GM18907 (cell line): ENCODE data around the gene HNRNPH1.
A peak's percentile ranks its signal among the peaks of the same experiment; 100 is the strongest.

Experiments
- ATAC-seq: cut with Tn5 transposase; IDR thresholded peaks from one replicate; pipeline ENCODE4 v1.9.1; 2021; ENCODE audit warnings: mild to moderate bottlenecking, moderate library complexity; ENCODE audit not compliant: unreplicated experiment

The HNRNPH1 gene

GRCh38 chr5:179623906-179624741 lies 653 bp upstream of the HNRNPH1 start:
- peak; percentile 18 for ATAC-seq

DNA sequence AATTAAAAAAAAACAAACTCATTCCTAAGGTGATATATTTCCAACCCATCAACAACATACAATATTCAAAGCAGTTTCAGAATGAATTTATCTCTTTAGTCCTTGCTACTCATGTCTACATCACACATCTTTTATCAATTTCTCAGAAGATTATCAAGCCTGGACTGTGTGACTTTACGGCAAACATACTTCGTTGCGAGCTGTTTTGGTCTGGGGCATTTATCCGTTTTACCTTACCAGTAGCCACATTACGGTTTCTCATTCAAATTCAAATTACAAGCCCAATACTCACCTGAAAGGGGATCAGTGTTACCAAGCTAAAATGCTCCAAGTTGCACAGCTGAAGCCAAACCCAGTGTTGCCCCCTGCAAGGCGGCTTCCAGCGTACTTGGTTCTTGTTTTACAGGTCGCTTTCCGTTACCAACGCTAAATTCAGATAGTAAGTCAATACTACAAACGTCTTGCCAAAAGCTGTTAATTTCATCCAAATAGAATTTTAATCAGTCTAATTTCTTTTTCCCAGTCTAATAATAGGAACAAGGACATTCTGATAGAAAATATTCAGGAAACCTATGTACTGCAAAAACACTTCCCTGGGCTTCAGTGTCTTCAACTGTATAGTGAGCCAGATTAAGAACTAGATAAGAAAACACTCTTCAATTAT lies 1.8 kb downstream of the HNRNPH1 start:
- ATAC-seq: no peak

GRCh38 chr5:179620703-179621350 lies 2.6 kb downstream of the HNRNPH1 start:
- no peak for ATAC-seq

- no peak for ATAC-seq
Measured at GRCh38 chr5:179620293-179620692, 3.2 kb downstream of the HNRNPH1 start.

DNA sequence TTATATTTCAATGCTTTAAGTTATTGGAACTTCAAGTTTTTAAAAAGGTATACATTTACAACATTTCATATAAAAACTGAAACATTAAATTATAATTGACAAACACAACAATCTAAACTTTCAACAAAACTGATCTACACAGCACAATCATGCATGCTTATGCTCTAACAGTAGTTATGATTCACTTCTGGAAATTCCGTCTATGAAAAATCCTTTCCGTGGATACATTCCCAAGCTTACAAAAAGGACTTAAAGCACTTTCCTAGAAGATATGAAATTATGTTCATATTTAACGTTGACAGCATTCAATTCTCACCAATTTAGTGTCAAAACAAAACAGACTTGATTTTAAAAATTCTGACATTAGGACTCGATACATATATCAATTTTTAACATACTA lies 3.7 kb downstream of the HNRNPH1 start:
- ATAC-seq: no peak

- no peak for ATAC-seq
Measured at GRCh38 chr5:179618923-179619554, 4.4 kb downstream of the HNRNPH1 start.

- ATAC-seq: no peak
Measured at GRCh38 chr5:179617930-179618329, 5.5 kb downstream of the HNRNPH1 start.

GRCh38 chr5:179616002-179616594 lies 7.4 kb downstream of the HNRNPH1 start:
- no peak for ATAC-seq

- ATAC-seq: no peak
Measured at GRCh38 chr5:179615203-179615602, 8.3 kb downstream of the HNRNPH1 start.

DNA sequence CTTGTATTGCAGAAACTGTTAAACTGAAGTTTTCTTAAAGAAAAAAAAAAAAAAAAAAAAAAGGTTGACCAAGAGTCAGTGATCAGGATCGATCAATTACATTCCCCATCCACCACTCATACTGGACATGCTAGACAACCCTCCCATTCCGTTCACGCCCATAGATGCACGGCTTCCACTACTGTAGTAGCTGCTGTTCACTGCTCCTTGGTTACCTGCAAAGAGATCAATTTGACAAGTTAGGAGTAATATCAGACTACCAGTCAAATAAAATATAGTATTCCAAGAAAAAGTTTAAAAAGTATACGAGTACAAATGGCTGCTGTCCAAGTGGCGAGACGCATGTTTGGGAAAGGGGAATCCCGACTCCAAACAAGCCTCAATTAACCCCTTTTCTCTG lies 8.7 kb downstream of the HNRNPH1 start:
- ATAC-seq: no peak

DNA sequence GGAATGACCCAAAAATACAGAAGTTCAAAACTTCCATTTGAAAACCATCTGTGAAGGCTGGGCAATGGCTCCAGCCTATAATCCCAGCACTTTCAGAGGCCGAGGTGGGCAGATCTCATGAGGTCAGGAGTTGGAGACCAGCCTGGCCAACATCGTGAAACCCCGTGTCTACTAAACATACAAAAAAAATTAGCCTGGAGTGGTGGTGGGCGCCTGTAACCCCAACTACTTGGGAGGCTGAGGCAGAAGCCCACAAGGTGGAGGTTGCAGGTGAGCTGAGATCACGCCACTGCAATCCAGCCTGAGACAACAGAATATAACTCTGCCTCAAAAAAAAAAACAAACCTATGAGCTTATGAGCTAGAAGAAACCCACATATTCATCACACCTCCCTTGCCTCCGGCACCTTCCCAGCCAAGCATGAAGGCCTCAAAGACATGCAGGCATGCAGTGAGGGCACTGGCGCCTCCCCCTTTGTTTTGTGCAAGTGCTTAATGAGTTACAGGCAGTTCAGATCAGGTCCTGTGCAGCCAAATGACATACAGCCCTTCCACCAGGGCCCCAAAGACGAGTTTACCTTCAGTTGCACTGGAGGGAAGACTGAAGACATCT lies 9.9 kb downstream of the HNRNPH1 start:
- ATAC-seq: no peak

- no peak for ATAC-seq
Measured at GRCh38 chr5:179612577-179613459, 10.7 kb downstream of the HNRNPH1 start.

DNA sequence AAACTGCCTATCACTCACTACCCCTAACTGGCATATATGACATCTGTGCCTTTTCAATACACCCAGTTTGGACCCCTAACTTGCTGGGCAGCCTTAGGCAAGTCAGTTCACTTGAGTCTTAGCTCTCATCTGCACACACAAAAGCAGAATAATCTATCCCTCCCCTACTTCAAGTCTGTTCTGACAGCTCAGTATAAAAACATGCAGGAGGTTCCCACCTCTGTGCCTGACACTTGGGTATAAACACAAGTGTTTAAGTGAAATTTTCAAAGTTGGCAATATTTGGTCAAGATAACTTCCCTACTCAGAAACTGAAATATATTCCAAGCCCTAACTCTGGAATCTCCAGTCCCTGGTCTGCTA lies 12.6 kb downstream of the HNRNPH1 start:
- no peak for ATAC-seq

DNA sequence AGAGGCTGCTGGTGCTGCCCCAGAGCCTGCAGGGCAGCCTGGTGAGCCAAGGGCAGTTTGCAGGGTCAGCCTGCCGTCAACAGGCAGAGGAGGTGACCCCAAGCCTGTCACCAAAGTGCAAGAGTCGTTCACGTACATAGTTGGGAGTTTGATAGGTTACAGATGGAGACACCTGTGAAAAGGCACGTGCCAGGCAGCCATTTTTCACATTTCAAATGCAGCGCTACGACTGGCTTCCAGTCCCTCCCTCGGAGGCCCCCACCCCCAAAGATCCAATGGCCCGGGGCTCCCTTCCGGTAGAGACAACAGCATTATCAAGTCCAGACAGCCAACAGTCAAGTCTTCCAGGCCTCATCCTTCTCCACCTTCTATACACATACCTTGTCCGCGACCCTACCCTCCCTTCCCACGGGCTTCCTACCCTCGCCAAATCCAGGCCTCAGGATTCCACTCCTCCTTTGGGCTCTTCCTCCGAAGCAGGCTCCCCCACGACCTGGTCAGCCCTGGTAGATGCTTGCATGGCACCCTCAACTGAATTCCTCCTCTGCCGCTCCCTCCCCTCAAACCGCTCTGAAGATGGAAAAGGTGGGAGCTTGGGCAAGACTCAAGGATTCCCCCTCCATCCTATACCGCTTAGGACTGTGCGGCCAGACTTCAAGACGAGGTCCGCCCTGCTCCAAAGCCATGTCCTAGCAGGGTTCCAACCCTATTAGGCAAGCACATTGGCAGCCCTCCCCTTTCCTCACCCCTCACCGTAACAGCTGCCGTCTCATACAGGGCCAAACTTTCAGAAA lies 13.2 kb downstream of the HNRNPH1 start:
- no peak for ATAC-seq

DNA sequence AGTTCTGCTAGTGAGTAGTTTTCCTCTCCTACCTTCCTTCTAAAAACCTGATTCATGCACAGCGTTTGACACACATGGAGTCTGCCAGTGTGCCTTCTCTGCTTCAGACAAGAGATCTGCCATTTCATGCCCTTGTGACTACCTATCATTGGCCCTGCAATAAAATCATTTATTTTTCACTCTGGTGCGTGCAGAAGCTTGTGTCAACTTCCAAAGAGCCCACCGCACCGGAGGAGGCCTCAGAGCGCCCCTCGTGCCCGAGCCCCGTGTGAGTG lies 13.7 kb downstream of the HNRNPH1 start:
- no peak for ATAC-seq

DNA sequence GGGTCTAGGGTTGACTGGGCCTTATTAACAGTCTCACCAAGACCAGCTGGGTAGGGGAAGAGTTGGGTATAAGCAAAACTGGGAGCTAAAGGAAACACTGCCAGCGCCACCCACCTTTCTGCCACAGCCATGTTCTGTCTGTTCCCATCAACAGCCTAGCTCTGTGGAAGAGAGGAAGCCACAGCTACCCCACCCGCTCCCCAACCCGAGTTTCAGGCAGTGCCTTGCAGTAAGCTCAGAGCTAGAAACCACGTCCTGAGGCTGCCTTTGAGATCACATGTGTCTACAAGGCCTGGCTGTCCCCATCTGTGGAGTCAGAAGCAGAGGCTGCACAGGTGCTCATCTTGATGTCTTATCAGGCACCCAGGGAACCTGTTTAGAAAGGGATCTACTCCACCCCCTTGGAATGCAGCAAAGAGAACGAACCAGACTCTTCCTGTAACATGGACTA lies 15.3 kb downstream of the HNRNPH1 start:
- no peak for ATAC-seq

GRCh38 chr5:179607160-179607931 lies 16.1 kb downstream of the HNRNPH1 start:
- ATAC-seq: no peak

- ATAC-seq: no peak
Measured at GRCh38 chr5:179606910-179607159, 16.6 kb downstream of the HNRNPH1 start.
